22Rv1 (cell line): ENCODE measurements around the gene EXOC3L1.
A peak's percentile ranks its signal among the peaks of the same experiment; 100 is the strongest.

Source experiments
- H3K27ac ChIP-seq: fragments of 450-650 bp; 2 replicates; pipeline ENCODE4 v1.5.1; 2017
- CTCF ChIP-seq: fragments of 450-650 bp; IDR thresholded peaks from 2 replicates; pipeline ENCODE4 v1.5.1; 2017; ENCODE audit warnings: mild to moderate bottlenecking
- ZFX ChIP-seq: fragments of 450-650 bp; IDR thresholded peaks from 2 replicates; pipeline ENCODE4 v1.6.1; 2017; ENCODE audit warnings: antibody characterized with exemption, borderline replicate concordance

Gene EXOC3L1

GRCh38 chr16:67190041-67190440 lies at the start of gene EXOC3L1:
Gene EXOC3L1, minus strand, starts transcription at chr16:67190136. Its CDS starts 460 bp downstream, at chr16:67189676.
- TF ChIP-seq CTCF = no peak
- no peak for TF ChIP-seq ZFX
- no peak within 1 kb of the TSS for H3K27ac ChIP-seq

- H3K27ac ChIP-seq = no peak overlapping the region
- TF ChIP-seq ZFX (no peak), CTCF (no peak)
These were observed 49.0 kb upstream of the EXOC3L1 start for GRCh38 chr16:67238806-67239470.

GRCh38 chr16:67238278-67238575 lies 48.3 kb upstream of the EXOC3L1 start:
- TF ChIP-seq ZFX (no peak), CTCF (no peak)
- no peak overlapping the region for H3K27ac ChIP-seq

GRCh38 chr16:67237396-67238277 lies 47.7 kb upstream of the EXOC3L1 start:
- TF ChIP-seq ZFX = no peak
- no peak for TF ChIP-seq CTCF
- H3K27ac ChIP-seq = no peak overlapping the region

GRCh38 chr16:67236563-67237395 lies 46.8 kb upstream of the EXOC3L1 start:
- H3K27ac ChIP-seq = peak overlapping the region; percentile 42
- no peak for TF ChIP-seq ZFX
- TF ChIP-seq CTCF = no peak

GRCh38 chr16:67235816-67236562 lies 46.1 kb upstream of the EXOC3L1 start:
- no peak for TF ChIP-seq CTCF
- TF ChIP-seq ZFX = no peak
- peak overlapping the region; percentile 42 for H3K27ac ChIP-seq
